NCI-H748 (cell line): ENCODE measurements around the gene RAB1A.

Source experiments
- DNase-seq: peaks from one replicate; lab custom pipeline; 2025; ENCODE audit not compliant: unreplicated experiment; lab: John Stamatoyannopoulos, UW

RAB1A gene

GRCh38 chr2:65062843-65063825 is 66.8 kb downstream of the RAB1A start:
- no peak for DNase-seq

- DNase-seq = no peak
These were observed 68.0 kb downstream of the RAB1A start for GRCh38 chr2:65061910-65062339.

- DNase-seq = no peak
These were observed 68.6 kb downstream of the RAB1A start for GRCh38 chr2:65061146-65061909.

- DNase-seq = no peak
These were observed 70.8 kb downstream of the RAB1A start for GRCh38 chr2:65059071-65059470.

- peak; percentile 38 for DNase-seq
These were observed 72.4 kb downstream of the RAB1A start for GRCh38 chr2:65057391-65058052.

- no peak for DNase-seq
These were observed 72.9 kb downstream of the RAB1A start for GRCh38 chr2:65057054-65057375.

GRCh38 chr2:65056215-65057053 is 73.5 kb downstream of the RAB1A start, which contains the start of gene CEP68:
Gene CEP68 (plus strand): TSS chr2:65056416. CDS start chr2:65069445, 13,029 bp downstream.
- peak; percentile 95 for DNase-seq

GRCh38 chr2:65055422-65056214 is 74.3 kb downstream of the RAB1A start:
- peak; percentile 80 for DNase-seq

GRCh38 chr2:65054749-65055421 is 75.0 kb downstream of the RAB1A start:
- no peak for DNase-seq

- DNase-seq = no peak
These were observed 76.7 kb downstream of the RAB1A start for GRCh38 chr2:65053199-65053598.

GRCh38 chr2:65050931-65051330 is 79.0 kb downstream of the RAB1A start:
- DNase-seq = no peak

- peak; percentile 52 for DNase-seq
These were observed 80.8 kb downstream of the RAB1A start for GRCh38 chr2:65049010-65049639.

- DNase-seq = no peak
These were observed 83.1 kb downstream of the RAB1A start for GRCh38 chr2:65046633-65047407.

GRCh38 chr2:65045651-65046050 is 84.3 kb downstream of the RAB1A start:
- no peak for DNase-seq

- DNase-seq = no peak
These were observed 85.7 kb downstream of the RAB1A start for GRCh38 chr2:65044097-65044735.

GRCh38 chr2:65043001-65043400 is 86.9 kb downstream of the RAB1A start:
- DNase-seq = no peak
